Stomach smooth muscle (tissue), 2 donors: ENCODE results near the gene RNASE13.

Experiments
- H3K27ac ChIP-seq: one replicate; pipeline ENCODE4 v1.7.0; 2013; ENCODE audit warnings: mild to moderate bottlenecking, low read length, inconsistent platforms
- H3K27me3 ChIP-seq, 2 donors: one replicate each; pipeline ENCODE4 v1.7.0; 2013; ENCODE audit warnings: low read length in 2 of 2; ENCODE audit not compliant: insufficient read depth in 2 of 2, control insufficient read depth in 1 of 2
- H3K36me3 ChIP-seq, 2 donors: one replicate each; pipeline ENCODE4 v1.7.0; 2013; ENCODE audit warnings: low read length in 2 of 2; ENCODE audit not compliant: control insufficient read depth in 2 of 2, insufficient read depth in 2 of 2
- H3K4me1 ChIP-seq: one replicate; pipeline ENCODE4 v1.7.0; 2013; ENCODE audit warnings: low read length; ENCODE audit not compliant: control insufficient read depth, insufficient read depth
- H3K4me3 ChIP-seq, 2 donors: one replicate each; pipeline ENCODE4 v1.7.0; 2013; ENCODE audit warnings: low read length in 2 of 2
- H3K9ac ChIP-seq, 2 donors: one replicate each; pipeline ENCODE4 v1.7.0; 2013; ENCODE audit warnings: low read length in 2 of 2, mild to moderate bottlenecking in 1 of 2
- H3K9me3 ChIP-seq, 2 donors: one replicate each; pipeline ENCODE4 v1.7.0; 2013; ENCODE audit warnings: low read length in 2 of 2; ENCODE audit not compliant: control insufficient read depth in 2 of 2
- donor health status: healthy.
- donor health status: Pancreatic carcinoma.

RNASE13 gene, protein sequence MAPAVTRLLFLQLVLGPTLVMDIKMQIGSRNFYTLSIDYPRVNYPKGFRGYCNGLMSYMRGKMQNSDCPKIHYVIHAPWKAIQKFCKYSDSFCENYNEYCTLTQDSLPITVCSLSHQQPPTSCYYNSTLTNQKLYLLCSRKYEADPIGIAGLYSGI

DNA sequence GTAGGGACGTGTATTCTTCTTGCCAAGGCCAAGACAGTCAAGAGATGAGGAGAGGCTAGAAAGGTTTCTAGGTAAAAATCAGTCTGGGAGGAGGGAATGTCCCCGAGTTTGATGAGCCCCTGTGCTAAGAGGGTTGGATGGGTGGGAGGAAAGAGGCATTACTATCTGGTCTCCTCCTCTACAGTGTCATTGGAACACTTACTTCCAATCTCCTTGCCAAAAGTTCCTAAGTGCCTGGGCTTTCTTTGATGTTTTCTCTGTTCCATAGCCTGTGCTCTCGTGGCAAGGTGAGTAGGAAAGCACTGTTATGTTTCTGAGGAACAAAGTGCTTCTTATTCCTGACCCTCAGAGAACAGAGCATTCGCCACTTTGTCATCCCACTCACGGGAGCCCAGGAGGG, at the start of gene RNASE13:
TSS of gene RNASE13 (minus strand) at position 101 of the 400 bp plus-strand sequence. CDS start 519 bp downstream, outside the sequence.
- Histone ChIP-seq H3K9ac (no peak within 1 kb of the TSS), H3K4me1 (peaks cover 22% of the 10 kb centered on the region), H3K36me3 (no peaks in the 10 kb centered on the region)

DNA sequence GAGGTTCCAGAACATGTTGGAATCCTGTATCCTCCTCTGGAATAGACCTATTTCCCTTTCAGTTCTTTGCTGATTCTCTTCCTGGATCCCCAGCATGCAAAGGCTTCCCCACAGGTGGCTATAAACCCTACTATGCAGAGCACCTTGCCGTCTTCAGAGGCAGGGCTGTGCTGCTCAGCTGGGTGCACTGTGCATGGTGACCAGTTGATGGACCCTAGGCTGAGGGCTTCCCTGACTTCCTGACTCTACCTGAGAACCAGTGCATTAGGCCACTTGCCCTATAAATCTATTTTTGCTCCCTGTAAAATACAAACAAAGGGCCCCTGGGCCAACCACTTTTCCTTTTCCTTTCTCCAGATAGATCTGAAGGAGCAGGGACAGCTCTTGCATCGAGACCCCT, 49.8 kb upstream of the RNASE13 start:
- H3K36me3 ChIP-seq = peaks cover 34 to 45% of the 10 kb centered on the region in 2 donors
- no peaks in the 10 kb centered on the region for H3K27me3 ChIP-seq
- H3K9ac ChIP-seq = no peak overlapping the region
- no peak overlapping the region for H3K4me3 ChIP-seq
- H3K9me3 ChIP-seq = no peaks in the 10 kb centered on the region
- peak overlapping the region; percentile 37 for H3K27ac ChIP-seq
- H3K4me1 ChIP-seq = peaks cover 3% of the 10 kb centered on the region

More for the DNA sequence above, at the start of gene RNASE13:
- H3K4me3 ChIP-seq = no peak within 1 kb of the TSS
- no peaks in the 10 kb centered on the region for H3K9me3 ChIP-seq
- H3K27me3 ChIP-seq = no peaks in the 10 kb centered on the region
- H3K27ac ChIP-seq = no peak within 1 kb of the TSS

DNA sequence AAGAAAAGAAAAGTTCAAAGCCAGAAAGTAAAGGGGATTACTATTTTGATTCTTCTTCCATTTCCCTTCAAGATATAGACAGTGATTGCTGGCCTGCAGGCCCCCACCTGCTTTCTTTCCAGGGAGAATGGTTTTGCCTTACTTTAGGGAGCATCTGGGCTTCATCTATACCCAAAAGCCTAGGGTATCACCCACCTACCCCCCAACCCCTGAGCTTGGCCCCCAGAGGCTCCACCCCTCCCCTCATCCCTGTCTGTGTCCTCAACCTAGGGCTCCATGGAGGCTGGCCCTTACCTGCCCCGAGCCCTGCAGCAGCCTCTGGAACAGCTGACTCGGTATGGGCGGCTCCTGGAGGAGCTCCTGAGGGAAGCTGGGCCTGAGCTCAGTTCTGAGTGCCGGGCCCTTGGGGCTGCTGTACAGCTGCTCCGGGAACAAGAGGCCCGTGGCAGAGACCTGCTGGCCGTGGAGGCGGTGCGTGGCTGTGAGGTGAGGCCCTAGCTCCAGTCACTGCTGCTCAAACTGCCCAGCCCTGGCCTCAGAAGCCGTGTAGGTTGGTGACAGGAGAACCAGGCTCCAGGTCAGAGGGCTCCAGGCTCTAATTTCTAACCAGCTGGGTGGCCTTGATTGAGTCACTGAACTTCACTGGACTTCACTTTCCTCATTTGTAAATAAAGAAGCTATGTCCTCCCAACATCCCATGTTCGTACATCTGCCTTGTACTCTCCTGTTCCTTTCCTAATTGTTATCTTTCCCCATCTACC, 49.1 kb upstream of the RNASE13 start:
- no peak overlapping the region for H3K9ac ChIP-seq
- no peak overlapping the region for H3K4me3 ChIP-seq
- peaks cover 3% of the 10 kb centered on the region for H3K4me1 ChIP-seq
- H3K27me3 ChIP-seq = no peaks in the 10 kb centered on the region
- peaks cover 36 to 46% of the 10 kb centered on the region in 2 donors for H3K36me3 ChIP-seq
- H3K9me3 ChIP-seq = no peaks in the 10 kb centered on the region
- H3K27ac ChIP-seq = no peak overlapping the region

DNA sequence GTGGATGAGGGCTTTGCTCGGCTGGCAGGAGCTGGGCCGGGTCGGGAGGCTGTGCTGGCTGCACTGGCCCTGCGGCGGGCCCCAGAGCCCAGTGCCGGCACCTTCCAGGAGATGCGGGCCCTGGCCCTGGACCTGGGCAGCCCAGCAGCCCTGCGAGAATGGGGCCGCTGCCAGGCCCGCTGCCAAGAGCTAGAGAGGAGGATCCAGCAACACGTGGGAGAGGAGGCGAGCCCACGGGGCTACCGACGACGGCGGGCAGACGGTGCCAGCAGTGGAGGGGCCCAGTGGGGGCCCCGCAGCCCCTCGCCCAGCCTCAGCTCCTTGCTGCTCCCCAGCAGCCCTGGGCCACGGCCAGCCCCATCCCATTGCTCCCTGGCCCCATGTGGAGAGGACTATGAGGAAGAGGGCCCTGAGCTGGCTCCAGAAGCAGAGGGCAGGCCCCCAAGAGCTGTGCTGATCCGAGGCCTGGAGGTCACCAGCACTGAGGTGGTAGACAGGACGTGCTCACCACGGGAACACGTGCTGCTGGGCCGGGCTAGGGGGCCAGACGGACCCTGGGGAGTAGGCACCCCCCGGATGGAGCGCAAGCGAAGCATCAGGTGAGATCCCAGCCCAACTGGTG, 47.0 kb upstream of the RNASE13 start:
- no peak overlapping the region for H3K9ac ChIP-seq
- no peak overlapping the region for H3K4me3 ChIP-seq
- peaks cover 43 to 62% of the 10 kb centered on the region in 2 donors for H3K36me3 ChIP-seq
- peaks cover 3% of the 10 kb centered on the region for H3K4me1 ChIP-seq
- H3K27ac ChIP-seq = no peak overlapping the region
- no peaks in the 10 kb centered on the region for H3K27me3 ChIP-seq
- H3K9me3 ChIP-seq = no peaks in the 10 kb centered on the region

DNA sequence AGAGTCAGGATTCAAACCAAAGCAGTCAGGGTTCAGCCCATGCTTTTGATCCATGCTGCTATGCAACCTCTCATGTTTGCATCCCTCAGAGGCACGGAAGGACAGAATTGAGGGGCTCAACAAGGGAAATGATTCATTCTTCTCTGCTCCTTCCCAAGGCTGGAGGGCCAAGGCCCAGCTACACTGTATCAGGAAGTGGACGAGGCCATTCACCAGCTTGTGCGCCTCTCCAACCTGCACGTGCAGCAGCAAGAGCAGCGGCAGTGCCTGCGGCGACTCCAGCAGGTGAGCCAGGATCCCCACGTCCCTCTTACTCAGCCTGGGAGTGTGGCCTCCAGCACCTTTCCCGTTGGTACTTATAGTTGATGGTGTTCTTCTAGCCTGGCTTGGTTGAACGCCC, 44.1 kb upstream of the RNASE13 start:
- peaks cover 59 to 81% of the 10 kb centered on the region in 2 donors for H3K36me3 ChIP-seq
- H3K4me3 ChIP-seq = no peak overlapping the region
- H3K27me3 ChIP-seq = no peaks in the 10 kb centered on the region
- H3K9me3 ChIP-seq = no peaks in the 10 kb centered on the region
- H3K4me1 ChIP-seq = no peaks in the 10 kb centered on the region
- H3K9ac ChIP-seq = no peak overlapping the region
- H3K27ac ChIP-seq = no peak overlapping the region

DNA sequence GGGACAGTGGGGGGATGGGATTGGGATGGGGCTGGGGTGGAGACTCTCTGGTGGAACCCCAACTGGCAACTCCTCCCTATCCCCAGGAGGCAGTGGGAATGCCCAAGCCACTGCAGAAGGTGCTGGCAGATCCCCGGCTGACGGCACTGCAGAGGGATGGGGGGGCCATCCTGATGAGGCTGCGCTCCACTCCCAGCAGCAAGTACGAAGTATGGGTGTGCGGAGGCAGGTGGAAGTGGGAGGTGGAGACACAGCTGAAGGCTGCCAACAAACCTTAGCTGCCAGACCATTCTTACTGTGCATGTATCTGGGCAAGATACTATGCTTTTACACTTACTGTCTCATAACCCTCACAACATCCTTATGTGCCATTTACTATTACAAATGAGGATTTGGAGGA, 43.7 kb upstream of the RNASE13 start:
- peaks cover 63 to 83% of the 10 kb centered on the region in 2 donors for H3K36me3 ChIP-seq
- H3K4me1 ChIP-seq = no peaks in the 10 kb centered on the region
- H3K9me3 ChIP-seq = no peaks in the 10 kb centered on the region
- H3K27me3 ChIP-seq = no peaks in the 10 kb centered on the region
- no peak overlapping the region for H3K9ac ChIP-seq
- no peak overlapping the region for H3K27ac ChIP-seq
- H3K4me3 ChIP-seq = no peak overlapping the region

DNA sequence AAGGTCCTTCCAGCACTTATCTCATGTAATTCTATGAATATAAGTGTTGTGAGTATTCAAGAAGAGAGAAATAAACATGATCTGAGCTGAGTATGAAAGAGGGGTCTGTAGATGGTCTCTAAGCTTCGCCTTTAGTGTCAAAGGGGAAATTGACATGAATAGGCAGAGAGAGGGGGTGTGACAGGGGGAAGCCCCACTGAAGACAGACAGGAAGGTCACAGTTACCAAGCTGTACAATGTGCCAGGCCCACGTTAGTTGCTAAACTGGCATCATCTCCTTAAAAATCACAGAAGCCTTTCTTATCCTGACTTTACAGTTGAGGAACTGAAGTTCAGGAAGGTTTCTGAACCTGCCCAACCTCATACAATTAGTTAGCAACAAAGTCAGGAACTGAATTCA, 43.1 kb upstream of the RNASE13 start:
- Histone ChIP-seq H3K4me1 (peaks cover 3% of the 10 kb centered on the region), H3K4me3 (no peak overlapping the region), H3K9ac (no peak overlapping the region), H3K9me3 (no peaks in the 10 kb centered on the region), H3K27me3 (no peaks in the 10 kb centered on the region), H3K27ac (no peak overlapping the region), H3K36me3 (peaks cover 60 to 82% of the 10 kb centered on the region in 2 donors)

DNA sequence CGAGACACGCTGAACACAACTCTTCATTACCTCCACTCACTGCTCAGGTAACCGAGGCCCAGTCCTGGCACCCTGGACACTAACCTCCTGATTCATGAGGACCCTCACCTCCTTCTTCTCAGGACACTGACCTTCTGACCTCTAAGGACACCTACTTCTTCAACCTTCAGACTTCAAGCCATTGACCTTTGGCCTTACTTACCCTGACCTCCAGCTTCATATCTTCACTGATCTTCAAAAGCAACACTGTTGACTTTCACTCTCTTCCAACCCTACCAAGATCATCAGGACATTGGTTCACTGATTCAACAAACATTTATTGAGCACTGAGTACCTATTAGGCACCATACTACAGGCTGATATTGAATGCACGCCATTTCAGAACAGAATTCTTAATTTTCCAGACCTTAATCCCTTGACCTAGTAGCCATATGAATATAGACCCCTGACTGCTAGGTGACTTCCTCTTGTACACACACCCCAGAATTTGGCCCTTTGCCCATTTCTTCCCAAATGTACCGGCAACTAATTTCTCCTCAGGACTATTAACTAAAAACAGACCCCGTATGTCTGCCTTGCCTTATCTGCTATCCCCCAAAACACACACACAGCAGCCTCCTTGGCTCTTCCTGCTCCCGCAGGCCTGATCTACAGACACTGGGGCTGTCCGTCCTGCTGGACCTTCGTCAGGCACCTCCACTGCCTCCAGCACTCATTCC, 41.3 kb upstream of the RNASE13 start:
- H3K4me1 ChIP-seq = peaks cover 19% of the 10 kb centered on the region
- no peak overlapping the region for H3K9ac ChIP-seq
- no peaks in the 10 kb centered on the region for H3K27me3 ChIP-seq
- peaks cover 49 to 66% of the 10 kb centered on the region in 2 donors for H3K36me3 ChIP-seq
- no peak overlapping the region for H3K27ac ChIP-seq
- no peak overlapping the region for H3K4me3 ChIP-seq
- no peaks in the 10 kb centered on the region for H3K9me3 ChIP-seq

DNA sequence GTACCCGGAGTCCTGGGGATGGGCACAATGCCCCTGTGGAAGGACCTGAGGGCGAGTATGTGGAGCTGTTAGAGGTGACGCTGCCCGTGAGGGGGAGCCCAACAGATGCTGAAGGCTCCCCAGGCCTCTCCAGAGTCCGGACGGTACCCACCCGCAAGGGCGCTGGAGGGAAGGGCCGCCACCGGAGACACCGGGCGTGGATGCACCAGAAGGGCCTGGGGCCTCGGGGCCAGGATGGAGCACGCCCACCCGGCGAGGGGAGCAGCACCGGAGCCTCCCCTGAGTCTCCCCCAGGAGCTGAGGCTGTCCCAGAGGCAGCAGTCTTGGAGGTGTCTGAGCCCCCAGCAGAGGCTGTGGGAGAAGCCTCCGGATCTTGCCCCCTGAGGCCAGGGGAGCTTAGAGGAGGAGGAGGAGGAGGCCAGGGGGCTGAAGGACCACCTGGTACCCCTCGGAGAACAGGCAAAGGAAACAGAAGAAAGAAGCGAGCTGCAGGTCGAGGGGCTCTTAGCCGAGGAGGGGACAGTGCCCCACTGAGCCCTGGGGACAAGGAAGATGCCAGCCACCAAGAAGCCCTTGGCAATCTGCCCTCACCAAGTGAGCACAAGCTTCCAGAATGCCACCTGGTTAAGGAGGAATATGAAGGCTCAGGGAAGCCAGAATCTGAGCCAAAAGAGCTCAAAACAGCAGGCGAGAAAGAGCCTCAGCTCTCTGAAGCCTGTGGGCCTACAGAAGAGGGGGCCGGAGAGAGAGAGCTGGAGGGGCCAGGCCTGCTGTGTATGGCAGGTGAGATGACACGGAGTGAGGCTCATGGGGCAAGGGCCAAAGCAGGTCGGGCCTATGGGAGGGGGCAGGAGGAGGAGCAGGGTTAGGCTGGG, 40.0 kb upstream of the RNASE13 start:
- Histone ChIP-seq H3K27ac (no peak overlapping the region), H3K9ac (no peak overlapping the region), H3K4me3 (no peak overlapping the region), H3K36me3 (peaks cover 38 to 55% of the 10 kb centered on the region in 2 donors), H3K9me3 (no peaks in the 10 kb centered on the region), H3K4me1 (peaks cover 26% of the 10 kb centered on the region), H3K27me3 (no peaks in the 10 kb centered on the region)

DNA sequence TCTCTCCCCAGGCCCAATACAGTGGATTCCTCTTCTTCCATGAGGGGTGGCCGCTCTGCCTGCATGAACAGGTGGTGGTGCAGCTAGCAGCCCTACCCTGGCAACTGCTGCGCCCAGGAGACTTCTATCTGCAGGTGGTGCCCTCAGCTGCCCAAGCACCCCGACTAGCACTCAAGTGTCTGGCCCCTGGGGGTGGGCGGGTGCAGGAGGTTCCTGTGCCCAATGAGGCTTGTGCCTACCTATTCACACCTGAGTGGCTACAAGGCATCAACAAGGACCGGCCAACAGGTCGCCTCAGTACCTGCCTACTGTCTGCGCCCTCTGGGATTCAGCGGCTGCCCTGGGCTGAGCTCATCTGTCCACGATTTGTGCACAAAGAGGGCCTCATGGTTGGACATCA, 39.3 kb upstream of the RNASE13 start:
- H3K27me3 ChIP-seq = no peaks in the 10 kb centered on the region
- peaks cover 30 to 49% of the 10 kb centered on the region in 2 donors for H3K36me3 ChIP-seq
- no peaks in the 10 kb centered on the region for H3K9me3 ChIP-seq
- no peak overlapping the region for H3K9ac ChIP-seq
- H3K27ac ChIP-seq = no peak overlapping the region
- no peak overlapping the region for H3K4me3 ChIP-seq
- peaks cover 33% of the 10 kb centered on the region for H3K4me1 ChIP-seq
